Stromal cell of bone marrow (primary cell): ENCODE results near the gene EEF2.

Experiments
- DNase-seq: peaks from one replicate; pipeline ENCODE4 v3.0.0-alpha.2; 2012; ENCODE audit warnings: low read depth

The EEF2 gene

DNA sequence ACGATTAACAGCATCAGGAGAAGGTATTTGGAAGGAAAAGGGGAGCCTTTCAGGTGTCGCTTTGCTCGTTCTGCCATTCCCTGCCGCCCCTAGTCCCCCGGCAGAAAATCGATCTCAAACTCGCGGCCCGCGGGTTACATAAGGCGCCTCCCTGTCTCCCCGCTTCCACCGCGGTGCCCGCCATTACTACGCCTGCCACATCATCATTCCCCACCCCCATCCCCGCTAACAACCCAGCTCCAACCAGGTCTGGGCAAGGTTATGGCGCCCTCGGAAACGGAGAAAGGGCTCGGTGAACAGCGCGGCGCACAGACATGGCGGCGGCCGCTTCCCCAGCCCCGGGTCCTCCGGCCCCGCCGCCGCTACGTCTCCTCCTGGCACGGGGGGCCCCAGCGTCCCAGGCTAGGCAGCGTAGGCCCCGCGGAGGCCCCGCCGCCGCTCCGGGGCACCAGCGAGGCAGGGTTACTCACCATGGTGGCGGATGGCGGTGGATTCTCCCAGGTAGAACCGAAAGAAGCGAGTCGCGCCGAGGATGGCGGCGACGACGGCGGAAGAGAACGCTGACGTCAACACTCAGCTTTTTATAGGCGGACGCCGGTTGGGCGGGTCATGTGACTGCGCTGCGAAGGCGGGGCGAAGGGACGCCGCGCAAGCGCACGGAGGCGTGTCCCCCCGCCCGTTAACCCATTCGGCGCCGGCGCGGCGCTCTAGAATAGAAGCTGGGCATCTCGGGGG lies at the start of gene EEF2:
Gene EEF2, minus strand, starts transcription at position 556 of the 735 bp plus-strand sequence. Its CDS starts 83 bp downstream, at position 473.
- DNase-seq = peak; percentile 72

- DNase-seq = no peak
Measured at GRCh38 chr19:4034048-4035017, 49.1 kb upstream of the EEF2 start.

GRCh38 chr19:4033028-4033956 lies 48.0 kb upstream of the EEF2 start:
- no peak for DNase-seq

DNA sequence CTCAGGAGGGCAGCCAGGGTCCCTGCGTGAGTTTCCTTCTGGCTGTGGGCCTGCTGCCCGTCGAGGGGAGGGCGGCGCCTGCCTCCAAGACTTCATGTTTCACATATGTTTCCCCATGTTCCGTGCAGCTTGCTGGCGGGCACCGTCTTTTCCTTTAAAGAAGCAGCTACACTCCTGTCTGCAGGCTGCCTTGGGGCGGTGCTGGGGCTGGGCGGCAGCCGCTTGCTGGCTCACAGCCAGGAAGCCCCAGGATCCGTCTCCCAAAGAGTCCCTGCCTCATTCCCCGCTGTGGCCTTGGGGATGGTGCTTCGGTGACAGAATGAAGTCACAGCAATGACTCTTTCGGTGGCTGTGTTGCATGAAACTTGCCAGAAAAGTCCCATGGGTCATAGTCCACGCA lies 47.2 kb upstream of the EEF2 start:
- no peak for DNase-seq

- no peak for DNase-seq
Measured at GRCh38 chr19:4031420-4031819, 46.2 kb upstream of the EEF2 start.

DNA sequence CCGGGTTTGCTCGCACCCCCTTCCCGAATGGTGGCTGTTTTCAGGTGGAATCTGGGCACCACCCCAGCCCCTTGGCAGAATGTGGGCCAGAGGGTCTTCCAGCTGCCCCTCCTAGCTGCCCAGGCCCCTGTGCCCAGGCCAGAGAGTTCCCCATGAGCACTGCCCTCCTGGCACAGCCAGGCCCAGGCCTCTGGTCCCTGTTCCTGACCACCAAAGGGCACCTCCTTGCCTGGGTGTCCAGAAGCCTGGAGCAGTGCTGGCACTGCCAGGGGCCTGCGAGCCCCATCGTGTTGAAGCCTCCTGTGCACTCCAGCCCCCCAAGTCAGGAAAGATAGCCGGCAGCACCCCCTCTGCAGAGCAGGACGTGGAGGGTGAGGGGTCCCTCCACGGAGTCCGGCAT lies 45.7 kb upstream of the EEF2 start:
- DNase-seq = no peak

DNA sequence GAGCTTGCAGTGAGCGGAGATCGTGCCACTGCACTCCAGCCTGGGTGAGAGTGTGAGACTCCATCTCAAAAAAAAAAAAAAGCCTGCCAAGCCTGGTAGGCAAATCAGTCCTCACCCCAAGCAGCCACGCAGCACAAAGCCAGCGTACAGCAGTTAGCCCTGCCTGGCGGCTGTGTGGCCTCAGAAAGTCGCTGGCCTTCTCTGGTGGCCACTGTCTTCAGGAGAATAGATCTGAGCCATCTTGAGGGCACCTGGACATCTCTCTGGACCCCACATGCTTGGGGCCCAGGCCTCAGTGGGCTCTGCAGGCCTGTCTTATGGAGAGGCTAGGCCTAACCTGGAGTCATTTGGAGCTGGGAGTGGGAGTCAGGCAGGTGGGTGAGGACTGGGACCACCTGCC lies 45.3 kb upstream of the EEF2 start:
- DNase-seq = no peak

GRCh38 chr19:4029247-4029614 lies 44.0 kb upstream of the EEF2 start:
- no peak for DNase-seq

- DNase-seq = no peak
Measured at GRCh38 chr19:4028334-4029246, 43.3 kb upstream of the EEF2 start.

DNA sequence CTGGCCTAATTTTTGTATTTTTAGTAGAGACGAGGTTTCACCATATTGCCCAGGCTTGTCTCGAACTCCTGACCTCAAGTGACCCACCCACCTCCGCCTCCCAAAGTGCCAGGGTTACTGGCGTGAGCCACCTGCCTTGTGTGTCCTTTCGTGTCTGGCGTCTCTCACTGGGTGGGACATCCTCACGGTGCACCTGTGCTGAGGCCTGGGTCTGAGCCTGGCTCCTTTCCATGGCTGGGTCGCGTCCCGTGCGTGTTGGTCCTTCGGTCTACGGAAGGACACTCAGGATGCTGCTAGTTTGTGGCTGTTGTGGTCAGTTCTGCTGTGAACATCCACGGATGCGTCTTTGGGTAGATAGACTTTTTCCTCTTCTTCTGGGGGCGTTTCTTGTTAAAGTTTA lies 41.9 kb upstream of the EEF2 start:
- DNase-seq = no peak

- DNase-seq = no peak
Measured at GRCh38 chr19:4025317-4025716, 40.1 kb upstream of the EEF2 start.

DNA sequence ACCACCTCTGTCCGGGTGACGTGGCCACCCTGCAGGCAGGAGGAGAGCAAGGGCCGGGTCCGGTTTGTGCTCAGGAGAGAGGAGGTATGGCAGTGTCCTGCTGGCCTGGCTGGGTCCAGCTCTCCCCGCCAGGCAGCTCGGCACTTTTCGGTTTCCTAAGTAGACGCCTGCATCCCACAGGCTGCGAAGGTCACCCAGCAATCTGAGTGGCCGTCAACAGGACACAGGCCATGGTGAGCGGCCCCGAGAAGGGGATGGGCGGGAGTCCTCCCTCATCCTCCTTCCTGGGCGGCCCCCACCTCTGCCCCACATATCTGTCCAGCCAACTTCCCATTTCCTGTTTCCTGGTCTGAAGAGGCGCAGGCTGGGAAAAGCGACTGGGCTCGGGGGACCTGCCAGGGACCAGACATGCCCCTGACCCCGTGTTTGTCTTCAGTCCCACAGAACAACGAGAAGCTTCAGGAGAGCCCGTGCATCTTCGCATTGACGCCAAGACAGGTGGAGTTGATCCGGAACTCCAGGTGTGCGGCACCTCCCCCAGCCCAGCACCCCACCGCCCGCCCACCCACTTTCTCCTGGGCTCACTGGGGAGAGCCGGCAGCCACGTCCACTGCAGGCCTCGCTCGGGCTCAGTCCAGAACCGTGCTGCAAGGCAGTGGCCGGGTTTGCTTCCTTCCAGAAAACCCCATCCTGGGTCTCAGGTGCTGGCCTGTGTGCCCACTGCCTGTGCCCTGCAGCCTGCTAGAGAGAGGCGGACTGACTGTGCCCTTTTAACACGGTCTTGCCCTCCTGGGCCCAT lies 38.5 kb upstream of the EEF2 start:
- DNase-seq = no peak

- DNase-seq = no peak
Measured at GRCh38 chr19:4019578-4019977, 34.3 kb upstream of the EEF2 start.

DNA sequence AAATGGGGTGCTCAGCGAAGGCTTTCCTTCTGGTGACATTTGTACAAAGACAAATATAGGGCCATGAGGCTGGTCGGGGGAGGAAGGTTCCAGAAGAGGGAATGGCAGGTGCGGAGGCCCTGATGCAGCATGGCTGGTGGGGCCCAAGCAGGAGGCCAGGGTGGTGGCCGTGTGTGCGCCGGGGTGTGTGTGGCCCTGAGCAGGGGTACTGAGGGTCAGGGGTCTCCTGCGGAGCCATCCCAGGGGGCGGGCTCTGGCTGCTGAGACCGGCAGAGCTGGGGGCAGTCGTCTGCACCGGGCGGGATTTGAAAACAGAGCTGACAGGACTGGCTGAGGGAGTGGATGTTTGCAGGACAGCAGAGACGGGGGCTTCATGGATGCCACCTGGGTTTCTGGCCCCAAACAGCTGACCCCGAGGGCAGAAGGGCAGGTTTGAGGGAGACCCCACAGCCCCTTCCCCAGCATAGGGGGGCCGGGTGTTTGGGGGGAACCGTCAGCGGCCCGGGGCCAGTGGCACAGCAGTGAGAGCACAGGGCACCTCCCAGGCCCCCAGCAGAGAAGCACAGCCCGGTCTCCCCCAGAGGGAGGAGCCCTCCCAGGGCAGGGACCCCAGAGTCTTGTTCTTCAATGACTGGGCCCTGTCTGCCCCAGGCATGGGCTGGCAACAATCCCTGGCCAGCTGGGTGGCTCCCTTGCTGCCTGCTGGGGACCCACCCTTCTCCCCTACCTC lies 33.7 kb upstream of the EEF2 start:
- no peak for DNase-seq

DNA sequence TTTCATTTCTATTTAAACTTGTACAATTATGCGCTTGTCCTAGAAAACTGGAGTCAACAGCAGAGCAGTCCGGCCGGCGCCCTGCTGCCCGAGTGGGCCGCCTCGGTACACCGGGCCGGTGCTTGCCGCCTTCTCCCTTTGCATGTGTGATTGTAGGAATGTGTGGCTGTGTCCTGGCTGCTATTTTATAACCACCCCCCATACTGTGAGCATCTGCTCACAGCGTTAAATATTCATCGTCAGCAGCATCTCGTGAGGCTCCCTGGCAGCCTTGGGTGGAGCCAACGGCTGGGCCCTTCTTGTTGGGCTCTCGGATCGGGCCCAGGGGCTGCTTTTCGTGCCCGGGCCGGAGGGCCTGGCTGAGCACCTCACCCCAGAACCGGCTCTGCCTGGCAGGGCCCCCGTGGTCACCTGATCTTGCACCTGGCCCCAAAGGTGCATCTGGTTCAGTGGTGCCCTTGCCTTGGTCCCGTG lies 32.9 kb upstream of the EEF2 start:
- DNase-seq = no peak

GRCh38 chr19:4016903-4017638 lies 31.8 kb upstream of the EEF2 start:
- no peak for DNase-seq

GRCh38 chr19:4016486-4016885 lies 31.2 kb upstream of the EEF2 start:
- DNase-seq = no peak

GRCh38 chr19:4015705-4016402 lies 30.6 kb upstream of the EEF2 start:
- no peak for DNase-seq
